GM10248 (cell line): ENCODE results near the gene ADGRF5.

Experiments
- CTCF ChIA-PET: fragments of 300-600 bp; sonication (Branson Sonifier 250); formaldehyde crosslinking; extraction: SDS; loops from one replicate; lab custom pipeline; 2021; ENCODE audit warnings: antibody characterized with exemption; lab: Yijun Ruan, JAX
- POLR2A ChIA-PET: fragments of 350-650 bp; sonication (Branson Sonifier 250); formaldehyde crosslinking; extraction: SDS; loops from one replicate; lab custom pipeline; 2020; ENCODE audit warnings: antibody characterized with exemption; lab: Yijun Ruan, JAX
- DNase-seq: peaks from one replicate; pipeline ENCODE4 v3.0.0; 2012; ENCODE audit errors: extremely low spot score
- CTCF ChIP-seq: IDR thresholded peaks from 2 replicates; pipeline ENCODE4 v1.5.1; 2012; ENCODE audit warnings: mild to moderate bottlenecking, low read depth; ENCODE audit errors: extremely low read depth, missing control alignments, control extremely low read depth

Gene ADGRF5

GRCh38 chr6:46925563-46926253 lies 4.0 kb upstream of the ADGRF5 start:
- DNase-seq: no peak
- CTCF ChIA-PET: interaction anchor here (0.6 kb wide), 1 partner anchor 13 kb away, joined by 3 read pairs; no protein-coding TSS in a partner anchor
- TF ChIP-seq CTCF: no peak
- POLR2A ChIA-PET: no interaction called here

GRCh38 chr6:46923476-46923875 lies 1.7 kb upstream of the ADGRF5 start:
- CTCF ChIA-PET: no interaction called here
- TF ChIP-seq CTCF: no peak

GRCh38 chr6:46921059-46921458 lies 679 bp downstream of the ADGRF5 start:
- TF ChIP-seq CTCF: no peak
- CTCF ChIA-PET: interaction anchor here (1.5 kb wide), 1 partner anchor 21 kb away, joined by 4 read pairs; no protein-coding TSS in a partner anchor
- DNase-seq: no peak
- POLR2A ChIA-PET: no interaction called here

More at GRCh38 chr6:46923476-46923875, 1.7 kb upstream of the ADGRF5 start:
- DNase-seq: no peak
- POLR2A ChIA-PET: no interaction called here

- ChIA-PET POLR2A (no interaction called here), CTCF (no interaction called here)
- TF ChIP-seq CTCF: no peak
- no peak for DNase-seq
These were observed 2.9 kb downstream of the ADGRF5 start for GRCh38 chr6:46918806-46919205.

- TF ChIP-seq CTCF: no peak
- CTCF ChIA-PET: interaction anchor here (0.9 kb wide), 1 partner anchor 9 kb away, joined by 3 read pairs; no protein-coding TSS in a partner anchor
- POLR2A ChIA-PET: no interaction called here
- no peak for DNase-seq
These were observed 4.7 kb downstream of the ADGRF5 start for GRCh38 chr6:46917002-46917545.

GRCh38 chr6:46915866-46916265 lies 5.9 kb downstream of the ADGRF5 start:
- no peak for DNase-seq
- ChIA-PET CTCF (interaction anchor here (0.9 kb wide), 1 partner anchor 137 kb away, joined by 3 read pairs; no protein-coding TSS in a partner anchor), POLR2A (no interaction called here)
- TF ChIP-seq CTCF: no peak
